Measurements from ENCODE around the gene THYN1.

- TF ChIP-seq EZH2 (optimal IDR thresholded peaks at IDR 0.05; ENCODE audit: low read depth, low read length) = no peak
- TF ChIP-seq CTCF (IDR thresholded peaks at IDR 0.05; ENCODE audit: low read length) = no peak
Measured at GRCh38 chr11:134275188-134275533, 22.0 kb upstream of the THYN1 start.

Data from MM.1S (cell line).